Body of pancreas (tissue), 4 donors: ENCODE measurements around the gene TUBA1B. TPM values are rescaled to one million over a fixed set of nuclear protein-coding genes. Genes with fewer than 3 reads are reported as not detected.

Source experiments
- ATAC-seq: fragments of 150-250 bp; one replicate; pipeline ENCODE4 v1.9.1; 2016
- DNase-seq, 4 donors: peaks; one replicate each; pipeline ENCODE4 v3.0.0-alpha.2; 2019
- H3K27ac ChIP-seq, 4 donors: fragments of 200-600 bp; sonication (generic); 1 replicate in 3 of 4; 2 replicates in 1 of 4; pipeline versions ENCODE4 v1.5.1 to v1.6.1; 2016 to 2019; ENCODE audit warnings: mild to moderate bottlenecking in 1 of 4, mixed read lengths in 1 of 4, moderate library complexity in 1 of 4
- H3K27me3 ChIP-seq, 2 donors: fragments of 200-600 bp; sonication (generic); one replicate each; pipeline ENCODE4 v1.6.0; 2016; ENCODE audit warnings: mild to moderate bottlenecking in 1 of 2
- H3K36me3 ChIP-seq, 2 donors: fragments of 200-600 bp; sonication (generic); replicated peaks in 1 of 2; 2 replicates each; pipeline ENCODE4 v1.5.1; 2016; ENCODE audit warnings: low read depth in 2 of 2; ENCODE audit not compliant: insufficient read depth in 1 of 2
- H3K4me1 ChIP-seq: fragments of 200-600 bp; sonication (generic); one replicate; pipeline ENCODE4 v1.6.0; 2016
- H3K4me3 ChIP-seq, 2 donors: fragments of 200-600 bp; sonication (generic); 1 replicate in 1 of 2; 2 replicates in 1 of 2; pipeline ENCODE4 v1.5.1; 2016 to 2019
- H3K9me3 ChIP-seq, 3 donors: fragments of 200-600 bp; sonication (generic); 1 replicate in 2 of 3; 2 replicates in 1 of 3; pipeline ENCODE4 v1.5.1; 2016
- CTCF ChIP-seq, 7 experiments: fragments of 450-650 bp in 4 of 7; fragments of 200-600 bp in 3 of 7; sonication (generic) in 3 of 7; IDR thresholded peaks; one replicate each; pipeline ENCODE4 v1.5.1; 2016 to 2019; ENCODE audit warnings: antibody characterized with exemption in 7 of 7
- POLR2A ChIP-seq, 3 donors: fragments of 450-650 bp; IDR thresholded peaks; one replicate each; pipeline ENCODE4 v1.6.1; 2016; ENCODE audit warnings: antibody characterized with exemption in 3 of 3, mild to moderate bottlenecking in 2 of 3
- WGBS, 2 donors: methylation state at CpG; one replicate each; pipeline ENCODE4 v1.1.5; 2017; 5-methylcytosine and 5-hydroxymethylcytosine counted together
- intact Hi-C: fragments of 100-400 bp; cut with DNase I; formaldehyde crosslinking; loops from one replicate; pipeline ENCODE4 v1.15.1; 2023
- small RNA-seq: library from RNA; depleted of rRNA; stranded (forward); fragments of <200 nt; gene quantifications from one replicate; pipeline ENCODE3, GENCODE V24; 2016
- total RNA-seq, 2 donors: library from RNA; depleted of rRNA; stranded (reverse); fragments of >200 nt; gene quantifications; one replicate each; pipeline ENCODE4 v1.1.0, GENCODE V29; 2016

TUBA1B gene
- total RNA-seq, 2 donors from 2014 or later = 121 to 165 TPM

- intact Hi-C loops = loop anchor here (10.0 kb wide), 1 partner anchor 150 kb away; no protein-coding TSS in a partner anchor
- WGBS, 2 donors = 93 to 98% methylated on average over 3 of the region's 3 CpGs
- TF ChIP-seq POLR2A (IDR thresholded peaks at IDR 0.05) = no peak
Measured at GRCh38 chr12:49084438-49084837, 46.8 kb downstream of the TUBA1B start.

GRCh38 chr12:49079793-49080192 lies 51.4 kb downstream of the TUBA1B start:
- ATAC-seq = no peak
- no peak overlapping the region for H3K27ac ChIP-seq
- no peaks in the 10 kb centered on the region for H3K27me3 ChIP-seq
- intact Hi-C loops = loop anchor here (10.0 kb wide), 1 partner anchor 155 kb away; no protein-coding TSS in a partner anchor
- TF ChIP-seq CTCF (IDR thresholded peaks at IDR 0.05) (no peak), POLR2A (IDR thresholded peaks at IDR 0.05) (no peak)
- WGBS, 2 donors = 38 to 53% methylated on average over 1 of the region's 1 CpG
- DNase-seq = no peak
- H3K4me1 ChIP-seq = no peaks in the 10 kb centered on the region
- H3K9me3 ChIP-seq = no peaks in the 10 kb centered on the region
- no peak overlapping the region for H3K4me3 ChIP-seq
- H3K36me3 ChIP-seq = no peaks in the 10 kb centered on the region

More at GRCh38 chr12:49084438-49084837, 46.8 kb downstream of the TUBA1B start:
- DNase-seq = no peak
- Histone ChIP-seq H3K4me3 (no peak overlapping the region), H3K4me1 (peaks cover 13% of the 10 kb centered on the region), H3K27me3 (peaks cover 0 to 9% of the 10 kb centered on the region in 2 donors), H3K9me3 (no peaks in the 10 kb centered on the region), H3K36me3 (no peaks in the 10 kb centered on the region), H3K27ac (no peak overlapping the region)
- no peak for ATAC-seq

Small RNA genes lying within 50 kb of the gene (small RNA-seq; reads per million reads assigned to genes)
- gene RF00019 = not detected

Other genes starting within 250 kb of the TUBA1B start
- 10 to 100 TPM; 31.1 to 98.6 TPM for gene FKBP11, start 205.9 kb downstream of the TUBA1B start, total RNA-seq
- gene ARF3, start 173.9 kb downstream of the TUBA1B start, total RNA-seq = 10 to 100 TPM; 22.3 to 24.1 TPM
- 1 to 10 TPM in 1 of 2 donors, not detected in 1; 1.3 TPM for gene WNT10B, start 159.7 kb downstream of the TUBA1B start, total RNA-seq
- not detected for gene WNT1, start 153.1 kb downstream of the TUBA1B start, total RNA-seq
- under 1 TPM in 1 of 2 donors, not detected in 1; 0.66 TPM for gene DDN, start 132.0 kb downstream of the TUBA1B start, total RNA-seq
- gene PRKAG1, start 112.6 kb downstream of the TUBA1B start, total RNA-seq = 10 to 100 TPM; 25.4 to 26.4 TPM
- gene KMT2D, start 70.6 kb downstream of the TUBA1B start, total RNA-seq = 10 to 100 TPM; 38.4 to 51.1 TPM
- gene RHEBL1, start 61.4 kb downstream of the TUBA1B start, total RNA-seq = not detected
- not detected for gene DHH, start 36.6 kb downstream of the TUBA1B start, total RNA-seq
- 10 to 100 TPM; 40.7 to 53.7 TPM for gene LMBR1L, start 20.5 kb downstream of the TUBA1B start, total RNA-seq
- 10 to 100 TPM; 36.6 to 44.5 TPM for gene TUBA1A, start 57.7 kb upstream of the TUBA1B start, total RNA-seq
- 10 to 100 TPM; 32.6 to 39.2 TPM for gene TUBA1C, start 133.7 kb upstream of the TUBA1B start, total RNA-seq
- 1 to 10 TPM in 1 of 2 donors, not detected in 1; 9.6 TPM for gene PRPH, start 163.8 kb upstream of the TUBA1B start, total RNA-seq
- gene TROAP, start 191.9 kb upstream of the TUBA1B start, total RNA-seq = not detected
- not detected for gene C1QL4, start 205.8 kb upstream of the TUBA1B start, total RNA-seq
- 10 to 100 TPM in 1 of 2 donors, 1 to 10 TPM in 1; 7.3 to 10.9 TPM for gene DNAJC22, start 215.5 kb upstream of the TUBA1B start, total RNA-seq
- gene SPATS2, start 236.1 kb upstream of the TUBA1B start, total RNA-seq = 10 to 100 TPM; 10.9 to 17.5 TPM